ENCODE measurements around the gene PYGM.

The PYGM gene

DNA sequence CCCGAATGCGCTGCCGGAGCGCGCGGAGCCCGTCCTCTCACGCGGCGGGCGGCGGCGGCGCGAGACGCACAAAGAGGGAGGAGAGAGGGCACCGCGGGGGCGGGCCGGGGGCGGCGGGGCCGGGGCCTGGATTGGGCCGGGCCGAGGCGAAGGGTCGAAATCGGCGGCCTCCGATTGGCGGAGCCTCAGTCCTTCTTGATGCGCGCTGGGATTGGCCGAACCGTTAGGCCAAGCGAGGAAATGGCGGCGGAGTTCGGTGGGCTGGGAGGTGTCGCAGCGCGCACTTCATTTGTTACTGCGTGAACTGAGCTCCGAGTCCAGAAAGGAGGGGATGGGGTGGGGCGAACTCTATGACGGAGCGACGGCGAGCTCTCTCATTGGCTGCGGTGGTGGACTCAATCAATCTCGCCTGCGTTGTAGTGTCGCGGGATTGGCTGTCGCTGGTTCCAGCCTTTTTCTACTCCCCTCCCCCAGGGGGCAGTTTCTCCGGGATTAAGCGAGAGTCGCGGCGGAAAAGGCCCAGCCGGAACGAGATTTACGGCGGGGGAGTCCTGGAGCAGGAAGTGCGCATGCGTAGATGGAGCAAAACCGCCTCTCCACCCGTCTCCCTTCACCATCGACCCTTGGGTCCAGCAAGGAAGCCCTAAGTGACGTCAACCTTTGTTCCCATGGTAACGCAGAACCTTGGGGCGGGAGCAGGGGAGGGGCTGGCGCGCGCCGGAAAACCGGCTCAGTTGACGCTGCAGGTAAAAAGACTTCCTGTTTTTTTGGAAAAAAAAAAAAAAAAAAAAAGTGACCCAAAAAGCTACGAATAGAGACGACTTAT, 18.9 kb upstream of the PYGM start, which contains the start of gene SF1:
Gene SF1, minus strand, starts transcription at position 70 of the 826 bp plus-strand sequence. CDS start 150 bp downstream, outside the sequence.
- peak within 1 kb of the TSS; percentile 96 for H3K4me3 ChIP-seq (ENCODE audit: low read length)
- TF ChIP-seq, protein P1, sequence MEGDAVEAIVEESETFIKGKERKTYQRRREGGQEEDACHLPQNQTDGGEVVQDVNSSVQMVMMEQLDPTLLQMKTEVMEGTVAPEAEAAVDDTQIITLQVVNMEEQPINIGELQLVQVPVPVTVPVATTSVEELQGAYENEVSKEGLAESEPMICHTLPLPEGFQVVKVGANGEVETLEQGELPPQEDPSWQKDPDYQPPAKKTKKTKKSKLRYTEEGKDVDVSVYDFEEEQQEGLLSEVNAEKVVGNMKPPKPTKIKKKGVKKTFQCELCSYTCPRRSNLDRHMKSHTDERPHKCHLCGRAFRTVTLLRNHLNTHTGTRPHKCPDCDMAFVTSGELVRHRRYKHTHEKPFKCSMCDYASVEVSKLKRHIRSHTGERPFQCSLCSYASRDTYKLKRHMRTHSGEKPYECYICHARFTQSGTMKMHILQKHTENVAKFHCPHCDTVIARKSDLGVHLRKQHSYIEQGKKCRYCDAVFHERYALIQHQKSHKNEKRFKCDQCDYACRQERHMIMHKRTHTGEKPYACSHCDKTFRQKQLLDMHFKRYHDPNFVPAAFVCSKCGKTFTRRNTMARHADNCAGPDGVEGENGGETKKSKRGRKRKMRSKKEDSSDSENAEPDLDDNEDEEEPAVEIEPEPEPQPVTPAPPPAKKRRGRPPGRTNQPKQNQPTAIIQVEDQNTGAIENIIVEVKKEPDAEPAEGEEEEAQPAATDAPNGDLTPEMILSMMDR (conservative IDR thresholded peaks at IDR 0.05; ENCODE audit: low read length) = no peak
- peak; percentile 99 for DNase-seq (ENCODE audit: low read depth)

DNA sequence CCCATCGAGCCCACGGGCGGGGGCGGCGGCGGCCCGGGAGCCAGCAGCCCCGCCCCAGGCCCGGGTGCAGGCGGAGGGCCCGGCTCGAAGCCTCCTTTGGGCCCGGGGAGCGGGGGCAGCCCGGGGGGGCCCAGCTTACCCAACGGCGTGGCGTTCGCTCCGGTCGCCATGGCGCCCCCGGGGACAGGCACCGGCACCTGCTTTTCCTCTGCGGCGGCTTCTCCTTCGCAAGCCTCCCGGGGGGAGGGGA, 18.4 kb upstream of the PYGM start:
- peak overlapping the region; percentile 69 for H3K4me3 ChIP-seq (ENCODE audit: low read length)
- TF ChIP-seq, protein P1 (conservative IDR thresholded peaks at IDR 0.05; ENCODE audit: low read length) = no peak
- DNase-seq (ENCODE audit: low read depth) = no peak

DNA sequence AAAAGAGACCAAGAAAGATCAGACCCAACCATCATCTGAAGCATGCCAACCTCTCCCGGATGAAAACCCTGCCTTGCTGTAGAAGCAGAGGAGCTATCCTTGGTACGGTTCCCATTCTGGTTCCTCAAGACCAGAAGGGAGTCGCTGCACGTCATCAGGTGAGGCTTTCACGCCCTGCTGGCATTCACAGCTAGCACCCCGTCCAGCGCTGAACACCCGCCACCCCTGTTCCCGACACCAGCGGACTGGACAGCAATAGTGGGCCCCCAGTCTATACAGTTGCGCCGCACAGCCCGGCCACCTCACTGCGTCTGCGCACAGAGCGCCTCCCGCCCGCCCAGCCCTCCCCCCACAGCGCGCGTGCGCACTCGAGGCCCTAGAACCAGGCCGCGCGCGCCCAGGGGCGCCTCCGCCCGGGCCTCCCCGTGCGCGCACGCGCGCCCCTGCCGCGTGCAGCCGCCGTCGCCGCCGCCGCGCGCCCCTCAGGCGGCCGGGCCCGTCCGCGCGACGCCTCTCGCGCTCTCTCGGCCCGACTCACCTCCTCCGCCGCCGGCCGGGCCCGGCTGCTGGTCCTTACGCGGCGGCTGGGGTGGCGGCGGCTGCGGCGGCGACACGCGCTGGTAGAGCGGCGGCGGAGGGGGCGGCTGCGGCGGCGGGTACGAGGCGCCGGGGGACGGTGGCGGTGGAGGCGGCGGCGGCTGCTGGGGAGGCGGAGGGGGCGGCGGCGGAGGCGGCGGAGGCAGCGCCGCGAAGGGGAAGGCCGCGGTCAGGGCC, 17.9 kb upstream of the PYGM start:
- peak; percentile 74 for DNase-seq (ENCODE audit: low read depth)
- H3K4me3 ChIP-seq (ENCODE audit: low read length) = peak overlapping the region; percentile 96
- TF ChIP-seq, protein P1 (conservative IDR thresholded peaks at IDR 0.05; ENCODE audit: low read length) = no peak

DNA sequence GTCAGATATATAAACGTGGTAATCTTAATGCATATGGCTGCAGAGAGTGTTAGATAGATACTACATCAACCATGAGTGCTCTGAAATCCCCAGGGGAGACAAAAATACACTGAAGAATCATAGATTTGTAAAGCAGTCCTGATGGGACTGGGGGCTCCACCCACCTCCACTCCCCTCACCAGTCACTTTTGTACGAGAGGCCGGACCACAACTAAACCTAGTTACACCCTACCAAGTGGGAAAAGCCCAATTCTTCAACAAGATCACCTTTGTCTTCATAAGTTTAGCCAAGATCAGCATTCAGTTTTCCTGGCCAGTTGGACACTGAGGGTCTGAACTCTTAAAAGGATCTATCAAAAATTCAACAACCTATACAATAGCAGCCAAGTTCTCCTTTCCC, 17.1 kb upstream of the PYGM start:
- H3K4me3 ChIP-seq (ENCODE audit: low read length) = peak overlapping the region; percentile 96
- TF ChIP-seq, protein P1 (conservative IDR thresholded peaks at IDR 0.05; ENCODE audit: low read length) = no peak
- DNase-seq (ENCODE audit: low read depth) = no peak

DNA sequence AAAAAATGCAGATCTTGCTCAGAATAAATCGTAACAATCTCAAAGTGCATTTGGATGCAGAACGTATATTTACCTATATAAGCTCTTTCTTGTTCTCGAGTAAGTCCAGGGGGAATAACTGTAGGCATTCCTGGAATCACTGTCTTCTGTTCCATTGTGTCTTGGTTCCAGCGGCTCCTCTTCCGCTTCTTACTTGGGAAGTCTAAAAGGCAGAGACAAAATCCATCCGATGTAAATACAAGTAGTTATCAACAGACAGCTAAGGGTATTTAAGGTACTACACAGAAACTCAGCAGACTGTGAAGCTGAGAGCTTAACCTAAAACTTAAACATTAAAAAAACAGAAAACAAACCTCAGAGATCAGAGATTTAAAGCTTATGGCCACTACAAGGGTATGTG, 16.7 kb upstream of the PYGM start:
- TF ChIP-seq, protein P1 (conservative IDR thresholded peaks at IDR 0.05; ENCODE audit: low read length) = no peak
- DNase-seq (ENCODE audit: low read depth) = no peak
- H3K4me3 ChIP-seq (ENCODE audit: low read length) = peak overlapping the region; percentile 96

DNA sequence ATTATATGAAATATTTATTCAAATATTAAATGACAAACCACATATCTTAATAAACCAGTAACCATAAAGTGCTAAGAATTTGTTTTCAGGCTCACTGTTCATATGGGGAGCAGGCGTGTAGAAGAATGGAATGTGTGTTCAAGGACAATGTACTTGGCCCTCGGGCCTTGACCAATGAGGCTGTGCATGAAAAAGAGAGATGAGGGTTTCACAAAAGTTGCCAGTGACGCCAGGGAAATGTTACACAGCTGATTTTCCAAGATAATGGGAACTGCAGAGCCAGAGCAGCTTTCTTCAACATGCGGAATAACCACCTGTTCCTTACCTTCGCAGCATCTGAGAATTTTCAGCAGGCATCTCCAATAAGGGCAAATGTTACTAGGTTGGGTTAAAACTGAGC, 14.4 kb upstream of the PYGM start:
- no peak for DNase-seq (ENCODE audit: low read depth)
- no peak overlapping the region for H3K4me3 ChIP-seq (ENCODE audit: low read length)
- TF ChIP-seq, protein P1 (conservative IDR thresholded peaks at IDR 0.05; ENCODE audit: low read length) = no peak

Data from AG10803 (cell line).